HG02840 (cell line): ENCODE measurements around the gene PCIF1.
"Not testable (repeated sequence)": the region's sequence is repeated elsewhere in the genome, so short reads cannot be mapped to it uniquely, and the experiment has no call there.

Source experiments
- ATAC-seq: cut with Tn5 transposase; IDR thresholded peaks from one replicate; pipeline ENCODE4 v1.9.1; 2021; ENCODE audit warnings: mild to moderate bottlenecking, moderate library complexity, moderate number of reproducible peaks; ENCODE audit not compliant: unreplicated experiment, low FRiP score

The PCIF1 gene

DNA sequence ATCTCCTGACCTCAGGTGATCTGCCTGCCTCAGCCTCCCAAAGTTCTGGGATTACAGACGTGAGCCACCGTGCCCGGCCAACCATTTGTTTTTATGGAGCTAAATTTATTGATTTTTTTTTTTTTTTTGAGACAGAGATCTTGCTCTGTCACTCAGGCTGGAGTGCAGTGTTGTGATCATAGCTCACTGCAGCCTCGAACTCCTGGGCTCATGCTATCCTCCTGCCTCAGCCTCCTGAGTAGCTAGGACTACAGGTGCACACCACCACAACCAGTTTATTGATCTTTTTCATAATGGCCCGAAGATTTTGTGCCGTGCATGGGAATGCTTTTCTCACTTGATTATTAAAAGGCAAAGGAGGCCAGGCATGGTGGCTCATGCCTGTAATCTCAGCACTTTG, 54.3 kb downstream of the PCIF1 start:
- not testable (repeated sequence) for ATAC-seq

DNA sequence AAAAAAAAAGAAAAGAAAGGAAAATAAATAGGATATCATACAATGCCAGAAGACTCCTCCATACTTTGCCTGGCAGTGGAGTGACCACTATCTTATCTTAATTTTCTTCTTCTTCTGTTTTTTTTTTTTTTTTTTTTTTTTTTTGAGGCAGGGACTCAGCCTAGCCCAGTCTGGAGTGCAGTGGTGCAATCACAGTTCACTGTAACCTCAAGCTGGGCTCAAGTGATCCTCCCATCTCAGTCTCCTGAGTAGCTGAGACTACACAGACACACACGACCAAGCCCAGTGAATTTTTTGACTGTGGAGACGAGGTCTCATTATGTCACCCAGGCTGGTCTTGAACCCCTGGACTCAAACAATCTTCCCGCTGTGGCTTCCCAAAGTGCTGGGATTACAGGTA, 57.1 kb downstream of the PCIF1 start:
- ATAC-seq, result no peak

DNA sequence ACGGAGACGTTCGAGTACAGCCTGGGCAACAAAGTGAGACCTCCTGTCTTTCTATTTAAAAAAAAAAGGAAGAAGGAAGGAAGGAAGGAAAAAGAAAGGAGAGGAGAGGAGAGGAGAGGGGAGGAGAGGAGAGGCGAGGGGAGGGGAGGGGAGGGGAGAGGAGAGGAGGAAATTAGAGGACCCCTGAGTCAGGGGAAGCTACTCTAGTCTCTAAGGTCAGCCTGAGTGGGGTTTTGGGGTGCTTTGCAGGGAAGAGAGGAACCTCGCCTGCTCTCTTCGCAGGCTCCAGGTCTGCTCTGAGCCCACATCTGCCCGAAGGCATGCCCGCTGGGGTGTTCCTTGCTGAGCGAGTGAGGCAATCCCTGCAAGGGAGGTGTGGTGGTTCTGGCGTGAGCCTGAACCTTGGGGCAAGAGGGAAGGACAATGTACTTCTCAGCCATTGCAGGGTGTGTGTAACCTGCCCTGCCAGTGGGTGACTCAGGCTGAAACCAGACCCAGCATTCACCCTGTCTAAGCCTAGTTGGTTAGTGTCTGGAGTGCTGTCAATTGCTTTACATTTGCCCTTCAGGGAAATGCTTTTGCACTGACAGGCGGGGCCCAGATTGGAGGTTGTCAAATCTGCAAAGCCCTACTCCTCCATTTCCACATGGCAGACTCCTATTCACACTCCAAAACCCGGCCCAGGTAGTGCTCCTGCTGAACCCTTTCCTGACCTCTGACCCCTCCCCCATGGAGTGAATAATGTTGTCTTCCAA, 58.9 kb downstream of the PCIF1 start:
- no peak for ATAC-seq

DNA sequence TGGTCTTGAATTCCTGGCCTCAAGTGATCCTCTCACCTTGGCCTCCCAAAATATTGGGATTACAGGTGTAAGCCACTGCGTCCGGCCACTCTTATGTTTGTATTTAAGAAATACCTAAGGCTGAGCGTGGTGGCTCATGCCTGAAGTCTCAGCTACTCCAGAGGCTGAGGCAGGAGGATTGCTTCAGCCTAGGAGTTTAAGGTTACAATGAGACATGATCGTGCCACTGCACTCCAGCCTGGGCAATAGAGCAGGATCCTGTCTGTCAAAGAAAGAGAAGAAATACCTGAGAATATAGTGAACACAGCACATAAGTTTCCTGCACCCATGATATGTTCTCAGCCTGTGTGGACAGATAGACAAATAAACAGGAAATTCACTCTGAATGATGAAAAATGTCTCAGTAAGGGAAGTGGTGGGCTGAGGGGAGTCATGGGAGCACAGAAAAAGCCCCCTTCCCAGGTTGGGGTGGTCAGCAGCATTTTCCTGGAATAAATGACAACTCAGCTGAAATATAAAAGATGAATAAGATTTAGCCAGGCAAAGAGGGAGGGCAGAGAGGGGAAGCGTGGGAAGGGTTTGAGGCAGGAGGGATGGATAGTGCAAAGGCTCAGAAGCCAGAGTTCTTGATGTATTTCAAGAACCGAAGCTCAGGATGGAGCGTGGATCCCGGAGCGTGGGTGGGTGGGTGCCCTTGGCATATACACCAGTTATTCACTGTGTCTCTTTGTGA, 60.4 kb downstream of the PCIF1 start:
- ATAC-seq, result no peak

DNA sequence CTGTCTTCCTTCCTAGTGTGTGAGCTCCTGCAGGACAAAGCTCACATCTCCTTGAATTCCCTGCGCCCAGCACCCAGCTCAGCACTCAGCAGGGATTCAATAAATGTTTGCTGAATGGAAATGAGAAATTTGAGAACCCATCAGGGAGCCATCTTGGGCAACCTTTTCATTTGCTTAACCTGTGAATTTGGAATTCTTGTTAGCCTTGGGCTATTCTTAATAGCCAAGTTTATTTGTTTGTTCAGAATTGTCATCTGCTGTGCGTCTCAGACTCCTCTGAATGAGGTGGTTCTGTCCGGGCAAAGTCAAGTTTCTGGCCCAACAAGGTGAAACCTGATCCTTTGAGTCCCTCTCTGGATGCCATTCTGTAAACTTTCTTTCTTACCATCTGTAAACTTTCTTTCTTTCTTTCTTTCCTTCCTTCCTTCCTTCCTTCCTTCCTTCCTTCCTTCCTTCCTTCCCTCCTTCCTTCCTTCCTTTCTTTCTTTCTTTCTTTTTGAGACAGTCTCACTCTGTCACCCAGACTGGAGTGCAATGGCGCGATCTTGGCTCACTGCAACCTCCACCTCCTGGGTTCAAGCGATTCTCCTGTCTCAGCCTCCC, 61.1 kb downstream of the PCIF1 start:
- ATAC-seq, result not testable (repeated sequence)

DNA sequence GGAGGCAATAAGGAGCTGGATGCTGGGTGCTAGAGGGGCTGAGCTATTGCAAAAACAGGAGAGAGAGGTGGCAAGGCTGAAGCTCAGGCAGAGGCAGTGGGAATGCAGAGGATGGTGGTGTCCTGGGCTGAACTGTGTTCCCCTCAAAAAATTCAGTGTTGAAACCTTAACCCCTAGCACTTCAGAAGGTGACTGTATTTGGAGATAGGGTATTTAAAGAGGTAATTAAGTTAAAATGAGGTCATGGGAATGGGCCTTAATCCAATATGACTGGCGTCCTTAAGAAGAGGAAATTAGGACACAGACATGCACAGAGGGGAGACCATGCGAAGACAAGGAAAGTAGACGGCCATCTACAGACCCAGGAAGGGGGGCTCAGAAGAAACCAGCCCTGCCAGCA, 62.7 kb downstream of the PCIF1 start:
- no peak for ATAC-seq
